HCT116 (cell line): Measurements from ENCODE around the gene CXCR4.

Experiments used
- EZH2phosphoT487 ChIP-seq: fragments of 200-600 bp; IDR thresholded peaks from 2 replicates; pipeline ENCODE4 v1.6.1; 2018; ENCODE audit warnings: antibody characterized with exemption, borderline replicate concordance
- POLR2A ChIP-seq: IDR thresholded peaks from 2 replicates; pipeline ENCODE4 v1.7.0; 2011; ENCODE audit warnings: borderline replicate concordance; ENCODE audit not compliant: insufficient read depth, insufficient read length; ENCODE audit errors: extremely low read depth
- ZNF274 ChIP-seq: fragments of 200-500 bp; sonication (Bioruptor generic); IDR thresholded peaks from 2 replicates; pipeline ENCODE4 v1.6.1; 2014; ENCODE audit warnings: mild to moderate bottlenecking, low read depth, low read length, inconsistent platforms
- TF ChIP-seq, protein P1 (sequence below), 3 experiments: fragments of 200-600 bp in 1 of 3; sonication (generic) in 1 of 3; IDR thresholded peaks in 2 of 3; conservative IDR thresholded peaks in 1 of 3; 2 replicates each; pipeline ENCODE4 v1.5.1; 2012 to 2017; ENCODE audit warnings: low read depth in 2 of 3, low read length in 2 of 3, antibody characterized with exemption in 1 of 3, borderline replicate concordance in 1 of 3, control low read depth in 1 of 3, mild to moderate bottlenecking in 1 of 3, mixed read lengths in 1 of 3, mixed run types in 1 of 3, moderate library complexity in 1 of 3; ENCODE audit not compliant: insufficient read depth in 1 of 3
- TF ChIP-seq, protein P2 (sequence below): IDR thresholded peaks from 2 replicates; pipeline ENCODE4 v1.6.1; 2012; ENCODE audit warnings: low read depth

DNA sequence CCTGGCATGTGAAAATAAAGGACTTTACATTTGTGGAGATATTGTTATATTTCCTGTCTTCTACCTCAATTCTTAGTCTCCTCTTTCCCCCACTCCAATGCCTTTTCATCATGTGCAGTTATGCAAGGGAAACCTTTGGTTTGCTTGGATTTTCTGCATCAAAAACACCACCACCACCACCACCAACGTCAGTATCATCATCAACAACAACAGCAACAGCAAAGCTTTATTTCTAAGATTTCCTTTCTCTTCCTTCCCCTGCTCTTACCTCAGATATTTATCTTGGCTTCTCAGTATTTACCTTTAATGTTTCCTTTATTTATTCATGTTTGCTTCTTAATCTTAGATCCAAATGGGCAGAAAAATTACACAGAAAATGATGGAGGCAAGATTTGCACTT, 26.1 kb downstream of the CXCR4 start:
- TF ChIP-seq, protein P1, sequence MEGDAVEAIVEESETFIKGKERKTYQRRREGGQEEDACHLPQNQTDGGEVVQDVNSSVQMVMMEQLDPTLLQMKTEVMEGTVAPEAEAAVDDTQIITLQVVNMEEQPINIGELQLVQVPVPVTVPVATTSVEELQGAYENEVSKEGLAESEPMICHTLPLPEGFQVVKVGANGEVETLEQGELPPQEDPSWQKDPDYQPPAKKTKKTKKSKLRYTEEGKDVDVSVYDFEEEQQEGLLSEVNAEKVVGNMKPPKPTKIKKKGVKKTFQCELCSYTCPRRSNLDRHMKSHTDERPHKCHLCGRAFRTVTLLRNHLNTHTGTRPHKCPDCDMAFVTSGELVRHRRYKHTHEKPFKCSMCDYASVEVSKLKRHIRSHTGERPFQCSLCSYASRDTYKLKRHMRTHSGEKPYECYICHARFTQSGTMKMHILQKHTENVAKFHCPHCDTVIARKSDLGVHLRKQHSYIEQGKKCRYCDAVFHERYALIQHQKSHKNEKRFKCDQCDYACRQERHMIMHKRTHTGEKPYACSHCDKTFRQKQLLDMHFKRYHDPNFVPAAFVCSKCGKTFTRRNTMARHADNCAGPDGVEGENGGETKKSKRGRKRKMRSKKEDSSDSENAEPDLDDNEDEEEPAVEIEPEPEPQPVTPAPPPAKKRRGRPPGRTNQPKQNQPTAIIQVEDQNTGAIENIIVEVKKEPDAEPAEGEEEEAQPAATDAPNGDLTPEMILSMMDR (IDR thresholded peaks at IDR 0.05 in 2 of 3, conservative IDR thresholded peaks at IDR 0.05 in 1 of 3; ENCODE audit: borderline replicate concordance in 1 of 3, insufficient read depth in 1 of 3, low read depth in 2 of 3, low read length in 2 of 3): no peak
- TF ChIP-seq ZNF274: no peak
- TF ChIP-seq, protein P2, sequence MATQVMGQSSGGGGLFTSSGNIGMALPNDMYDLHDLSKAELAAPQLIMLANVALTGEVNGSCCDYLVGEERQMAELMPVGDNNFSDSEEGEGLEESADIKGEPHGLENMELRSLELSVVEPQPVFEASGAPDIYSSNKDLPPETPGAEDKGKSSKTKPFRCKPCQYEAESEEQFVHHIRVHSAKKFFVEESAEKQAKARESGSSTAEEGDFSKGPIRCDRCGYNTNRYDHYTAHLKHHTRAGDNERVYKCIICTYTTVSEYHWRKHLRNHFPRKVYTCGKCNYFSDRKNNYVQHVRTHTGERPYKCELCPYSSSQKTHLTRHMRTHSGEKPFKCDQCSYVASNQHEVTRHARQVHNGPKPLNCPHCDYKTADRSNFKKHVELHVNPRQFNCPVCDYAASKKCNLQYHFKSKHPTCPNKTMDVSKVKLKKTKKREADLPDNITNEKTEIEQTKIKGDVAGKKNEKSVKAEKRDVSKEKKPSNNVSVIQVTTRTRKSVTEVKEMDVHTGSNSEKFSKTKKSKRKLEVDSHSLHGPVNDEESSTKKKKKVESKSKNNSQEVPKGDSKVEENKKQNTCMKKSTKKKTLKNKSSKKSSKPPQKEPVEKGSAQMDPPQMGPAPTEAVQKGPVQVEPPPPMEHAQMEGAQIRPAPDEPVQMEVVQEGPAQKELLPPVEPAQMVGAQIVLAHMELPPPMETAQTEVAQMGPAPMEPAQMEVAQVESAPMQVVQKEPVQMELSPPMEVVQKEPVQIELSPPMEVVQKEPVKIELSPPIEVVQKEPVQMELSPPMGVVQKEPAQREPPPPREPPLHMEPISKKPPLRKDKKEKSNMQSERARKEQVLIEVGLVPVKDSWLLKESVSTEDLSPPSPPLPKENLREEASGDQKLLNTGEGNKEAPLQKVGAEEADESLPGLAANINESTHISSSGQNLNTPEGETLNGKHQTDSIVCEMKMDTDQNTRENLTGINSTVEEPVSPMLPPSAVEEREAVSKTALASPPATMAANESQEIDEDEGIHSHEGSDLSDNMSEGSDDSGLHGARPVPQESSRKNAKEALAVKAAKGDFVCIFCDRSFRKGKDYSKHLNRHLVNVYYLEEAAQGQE: no peak
- TF ChIP-seq POLR2A: no peak
- TF ChIP-seq EZH2phosphoT487: no peak
